Esophagus squamous epithelium (tissue), 5 donors: ENCODE measurements around the gene RNF39. TPM values are rescaled to one million over a fixed set of nuclear protein-coding genes. Genes with fewer than 3 reads are reported as not detected.

Experiments
- DNase-seq: peaks from one replicate; lab custom pipeline; 2025; lab: John Stamatoyannopoulos, UW
- H3K27ac ChIP-seq, 4 donors: fragments of 200-600 bp; sonication (generic); one replicate each; pipeline ENCODE4 v1.5.1; 2016 to 2019; ENCODE audit warnings: mild to moderate bottlenecking in 1 of 4
- H3K27me3 ChIP-seq, 4 donors: fragments of 200-600 bp; sonication (generic); 1 replicate in 3 of 4; 2 replicates in 1 of 4; pipeline versions ENCODE4 v1.5.1 to v1.6.0; 2017 to 2021; ENCODE audit warnings: antibody characterized with exemption in 1 of 4
- H3K36me3 ChIP-seq, 3 donors: fragments of 200-600 bp; sonication (generic); one replicate each; pipeline ENCODE4 v1.5.1; 2016 to 2019
- H3K4me1 ChIP-seq, 3 donors: fragments of 200-600 bp; sonication (generic); one replicate each; pipeline ENCODE4 v1.5.1; 2017 to 2019
- H3K4me3 ChIP-seq, 4 donors: fragments of 200-600 bp; sonication (generic); 1 replicate in 3 of 4; 2 replicates in 1 of 4; pipeline ENCODE4 v1.5.1; 2016 to 2019; ENCODE audit warnings: mild to moderate bottlenecking in 2 of 4, moderate library complexity in 1 of 4
- H3K9me3 ChIP-seq, 3 donors: fragments of 200-600 bp; sonication (generic); one replicate each; pipeline ENCODE4 v1.5.1; 2016 to 2019
- POLR2A ChIP-seq, 4 donors: fragments of 450-650 bp; IDR thresholded peaks; one replicate each; pipeline ENCODE4 v1.6.1; 2017; ENCODE audit warnings: antibody characterized with exemption in 4 of 4, mild to moderate bottlenecking in 4 of 4, moderate library complexity in 3 of 4
- WGBS, 2 donors: methylation state at CpG; one replicate each; pipeline ENCODE4 v1.1.5; 2018; 5-methylcytosine and 5-hydroxymethylcytosine counted together
- intact Hi-C: fragments of 100-400 bp; cut with DNase I; formaldehyde crosslinking; loops from one replicate; pipeline ENCODE4 v1.15.0; 2022
- total RNA-seq, 4 donors: library from RNA; depleted of rRNA; stranded (reverse); fragments of >200 nt; gene quantifications; one replicate each; pipeline ENCODE4 v1.1.0, GENCODE V29; 2016
- TF ChIP-seq, protein P1 (sequence below), 6 experiments: fragments of 450-650 bp in 4 of 6; fragments of 200-600 bp in 2 of 6; sonication (generic) in 2 of 6; IDR thresholded peaks; one replicate each; pipeline ENCODE4 v1.5.1; 2016 to 2019; ENCODE audit warnings: antibody characterized with exemption in 6 of 6, mild to moderate bottlenecking in 4 of 6, moderate library complexity in 4 of 6
- donor health status: DM: yes; HTN: yes; CAD: no.

RNF39 gene
- total RNA-seq, 4 donors from 2014 or later: 3.1 to 11.4 (median 9.2) TPM

GRCh38 chr6:30061092-30061857 is 14.3 kb downstream of the RNF39 start, which contains the start of gene POLR1H:
Gene POLR1H (plus strand): TSS chr6:30061265. CDS start chr6:30061525, 260 bp downstream.
- TF ChIP-seq, protein P1, sequence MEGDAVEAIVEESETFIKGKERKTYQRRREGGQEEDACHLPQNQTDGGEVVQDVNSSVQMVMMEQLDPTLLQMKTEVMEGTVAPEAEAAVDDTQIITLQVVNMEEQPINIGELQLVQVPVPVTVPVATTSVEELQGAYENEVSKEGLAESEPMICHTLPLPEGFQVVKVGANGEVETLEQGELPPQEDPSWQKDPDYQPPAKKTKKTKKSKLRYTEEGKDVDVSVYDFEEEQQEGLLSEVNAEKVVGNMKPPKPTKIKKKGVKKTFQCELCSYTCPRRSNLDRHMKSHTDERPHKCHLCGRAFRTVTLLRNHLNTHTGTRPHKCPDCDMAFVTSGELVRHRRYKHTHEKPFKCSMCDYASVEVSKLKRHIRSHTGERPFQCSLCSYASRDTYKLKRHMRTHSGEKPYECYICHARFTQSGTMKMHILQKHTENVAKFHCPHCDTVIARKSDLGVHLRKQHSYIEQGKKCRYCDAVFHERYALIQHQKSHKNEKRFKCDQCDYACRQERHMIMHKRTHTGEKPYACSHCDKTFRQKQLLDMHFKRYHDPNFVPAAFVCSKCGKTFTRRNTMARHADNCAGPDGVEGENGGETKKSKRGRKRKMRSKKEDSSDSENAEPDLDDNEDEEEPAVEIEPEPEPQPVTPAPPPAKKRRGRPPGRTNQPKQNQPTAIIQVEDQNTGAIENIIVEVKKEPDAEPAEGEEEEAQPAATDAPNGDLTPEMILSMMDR (IDR thresholded peaks at IDR 0.05): peak in 2 of 6 experiments; percentile 12
- peak in 3 of 4 donors; percentile 86 to 93 (median 88) for TF ChIP-seq POLR2A (IDR thresholded peaks at IDR 0.05)
- H3K36me3 ChIP-seq: peaks cover 0 to 41% (median 6%) of the 10 kb centered on the region in 3 donors
- peak; percentile 49 for DNase-seq
- whole genome bisulfite sequencing, 2 donors: 0 to 1% methylated on average over 36 to 37 of the region's 48 CpGs
- no peaks in the 10 kb centered on the region for H3K9me3 ChIP-seq
- H3K4me1 ChIP-seq: peaks cover 9 to 44% (median 24%) of the 10 kb centered on the region in 3 donors
- intact Hi-C loops: no loop called here
- peak within 1 kb of the TSS; percentile 74 to 90 (median 82) for H3K4me3 ChIP-seq
- H3K27me3 ChIP-seq: no peaks in the 10 kb centered on the region
- peak within 1 kb of the TSS; percentile 87 to 95 (median 90) for H3K27ac ChIP-seq

DNA sequence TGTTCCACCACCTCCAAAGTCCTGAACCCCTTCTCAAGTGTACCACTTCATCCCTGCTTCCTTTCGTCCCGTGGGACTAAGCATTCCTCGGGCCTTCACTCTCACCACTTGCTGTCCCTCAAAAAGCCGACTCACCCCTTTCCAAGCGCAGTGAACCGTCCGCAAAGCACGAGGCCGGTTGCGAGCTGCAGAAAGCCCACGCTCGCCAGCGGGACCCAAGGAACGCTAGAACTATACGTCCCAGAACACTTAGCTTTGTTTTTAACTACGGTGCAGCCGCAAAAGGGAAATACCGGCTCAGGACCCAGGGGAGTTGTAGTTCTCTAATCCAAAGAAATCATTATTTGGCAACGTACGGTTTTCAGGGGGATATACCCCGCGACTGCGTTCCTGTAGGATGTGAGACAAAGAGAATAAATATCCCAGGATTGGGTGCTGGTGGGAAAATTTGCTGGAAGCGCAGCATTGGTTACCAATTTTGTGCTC is 14.9 kb downstream of the RNF39 start:
- Histone ChIP-seq H3K36me3 (peaks cover 0 to 47% (median 6%) of the 10 kb centered on the region in 3 donors), H3K4me3 (peak overlapping the region; percentile 74 to 90 (median 82)), H3K4me1 (peaks cover 5 to 38% (median 18%) of the 10 kb centered on the region in 3 donors), H3K27ac (peak overlapping the region; percentile 87 to 95 (median 90)), H3K27me3 (no peaks in the 10 kb centered on the region), H3K9me3 (no peaks in the 10 kb centered on the region)
- no peak for DNase-seq
- no peak for TF ChIP-seq POLR2A (IDR thresholded peaks at IDR 0.05)
- TF ChIP-seq, protein P1 (IDR thresholded peaks at IDR 0.05): no peak
- WGBS, 2 donors: 0% methylated on average over 17 to 21 of the region's 24 CpGs
- intact Hi-C loops: no loop called here

DNA sequence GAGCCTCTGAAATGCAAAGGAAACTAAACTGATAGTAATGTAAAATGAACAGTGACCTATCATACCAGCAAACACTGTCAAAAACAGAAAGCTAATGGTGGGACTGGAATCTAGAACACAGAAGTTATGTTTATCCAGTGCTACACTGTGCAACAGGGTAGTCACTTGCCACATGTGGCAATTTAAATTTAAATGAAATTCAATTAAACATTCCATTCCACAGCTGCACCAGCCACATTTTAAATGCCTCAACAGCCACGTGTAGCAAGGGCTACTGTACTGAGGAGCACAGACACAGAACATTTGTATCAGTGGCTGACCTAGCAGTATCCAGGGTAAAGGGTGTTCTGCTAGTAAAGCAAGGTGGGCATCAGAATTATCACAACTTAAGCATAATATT is 20.1 kb downstream of the RNF39 start:
- no peak for TF ChIP-seq POLR2A (IDR thresholded peaks at IDR 0.05)

DNA sequence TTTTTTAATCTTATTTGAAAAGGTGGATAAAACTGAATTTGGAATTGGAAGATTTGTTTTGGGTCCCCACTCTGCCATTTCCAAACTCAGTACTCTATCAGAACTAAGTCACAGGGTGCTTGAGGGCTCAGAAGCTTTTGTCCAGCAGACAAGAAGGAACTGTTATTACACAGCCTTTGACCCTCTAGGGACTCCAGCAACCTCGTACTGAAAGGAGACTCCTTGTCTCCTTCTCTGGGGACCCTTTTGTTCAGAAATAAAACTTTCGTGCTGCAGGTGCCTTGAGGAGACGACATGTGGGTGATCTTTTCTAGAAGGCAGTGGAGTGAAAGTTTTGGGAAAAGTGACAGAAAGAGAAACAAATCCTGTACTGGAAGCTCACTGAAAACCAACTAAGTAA is 21.9 kb downstream of the RNF39 start:
- intact Hi-C loops: no loop called here
- peaks cover 0 to 55% (median 6%) of the 10 kb centered on the region in 3 donors for H3K36me3 ChIP-seq
- DNase-seq: no peak
- H3K27ac ChIP-seq: no peak overlapping the region
- no peaks in the 10 kb centered on the region for H3K9me3 ChIP-seq
- H3K4me1 ChIP-seq: no peaks in the 10 kb centered on the region
- no peaks in the 10 kb centered on the region for H3K27me3 ChIP-seq
- H3K4me3 ChIP-seq: no peak overlapping the region
- TF ChIP-seq, protein P1 (IDR thresholded peaks at IDR 0.05): no peak
- TF ChIP-seq POLR2A (IDR thresholded peaks at IDR 0.05): no peak
- WGBS, 2 donors: 86 to 90% methylated on average over 3 of the region's 3 CpGs

More for the DNA sequence above, 20.1 kb downstream of the RNF39 start:
- no peak for DNase-seq
- Histone ChIP-seq H3K36me3 (peaks cover 0 to 55% (median 6%) of the 10 kb centered on the region in 3 donors), H3K9me3 (no peaks in the 10 kb centered on the region), H3K4me1 (peaks cover 3 to 11% (median 7%) of the 10 kb centered on the region in 3 donors), H3K27me3 (no peaks in the 10 kb centered on the region), H3K4me3 (no peak overlapping the region), H3K27ac (no peak overlapping the region)
- 25 to 70% methylated on average over 1 of the region's 1 CpG for WGBS, 2 donors
- intact Hi-C loops: no loop called here

- Histone ChIP-seq H3K27ac (no peak overlapping the region), H3K9me3 (no peaks in the 10 kb centered on the region), H3K4me3 (no peak overlapping the region), H3K36me3 (peaks cover 0 to 5% (median 0%) of the 10 kb centered on the region in 3 donors), H3K27me3 (no peaks in the 10 kb centered on the region), H3K4me1 (no peaks in the 10 kb centered on the region)
- TF ChIP-seq POLR2A (IDR thresholded peaks at IDR 0.05): no peak
- TF ChIP-seq, protein P1 (IDR thresholded peaks at IDR 0.05): no peak
- intact Hi-C loops: no loop called here
- DNase-seq: no peak
- 69 to 85% methylated on average over 2 of the region's 2 CpGs for WGBS, 2 donors
Observed at GRCh38 chr6:30047220-30047619, 28.3 kb downstream of the RNF39 start.
